K562 (cell line): ENCODE data around the gene TP53BP1. TPM values are rescaled to one million over a fixed set of nuclear protein-coding genes. Genes with fewer than 3 reads are reported as not detected.

Experiments used
- CEBPG ChIP-seq, 3 experiments: fragments of 200-800 bp in 1 of 3; sonication (Bioruptor generic) in 1 of 3; sonication (generic) in 1 of 3; formaldehyde crosslinking in 1 of 3; IDR thresholded peaks in 2 of 3; conservative IDR thresholded peaks in 1 of 3; 2 replicates each; pipeline versions ENCODE4 v1.6.1 to v1.8.0; 2016 to 2022; ENCODE audit warnings: missing compliant biosample characterization in 2 of 3, missing genetic modification characterization in 2 of 3, mild to moderate bottlenecking in 1 of 3, missing genetic modification reagents in 1 of 3
- GATAD2A ChIP-seq: fragments of 450-650 bp; IDR thresholded peaks from 2 replicates; pipeline ENCODE4 v1.6.1; 2017
- HNRNPLL ChIP-seq: fragments of 200-400 bp; formaldehyde crosslinking; IDR thresholded peaks from 2 replicates; pipeline ENCODE4 v1.6.1; 2017; ENCODE audit warnings: low read length, low read depth, mild to moderate bottlenecking; ENCODE audit not compliant: poor library complexity, severe bottlenecking
- MAFG ChIP-seq: fragments of 450-650 bp; conservative IDR thresholded peaks from 2 replicates; pipeline ENCODE4 v1.6.1; 2016; ENCODE audit warnings: missing genetic modification characterization, missing compliant biosample characterization
- NFATC3 ChIP-seq: fragments of 450-650 bp; IDR thresholded peaks from 2 replicates; pipeline ENCODE4 v1.6.1; 2017; ENCODE audit warnings: mild to moderate bottlenecking
- PCBP1 ChIP-seq: fragments of 200-400 bp; formaldehyde crosslinking; IDR thresholded peaks from 2 replicates; pipeline ENCODE4 v1.6.1; 2018; ENCODE audit warnings: mild to moderate bottlenecking, low read depth, low read length; ENCODE audit not compliant: poor library complexity, severe bottlenecking
- RBM17 ChIP-seq: fragments of 200-400 bp; formaldehyde crosslinking; IDR thresholded peaks from 2 replicates; pipeline ENCODE4 v1.6.1; 2017; ENCODE audit warnings: low read depth, mild to moderate bottlenecking, low read length, borderline replicate concordance
- TFAP4 ChIP-seq: sonication (generic); formaldehyde crosslinking; IDR thresholded peaks from 2 replicates; pipeline ENCODE4 v1.8.0; 2022; ENCODE audit warnings: missing genetic modification reagents, mild to moderate bottlenecking, moderate library complexity, borderline replicate concordance
- TGIF2 ChIP-seq: sonication (generic); formaldehyde crosslinking; IDR thresholded peaks from 2 replicates; pipeline ENCODE4 v1.8.1; 2022; ENCODE audit warnings: mild to moderate bottlenecking, missing genetic modification reagents, moderate library complexity
- ZHX1 ChIP-seq: fragments of 150-350 bp; conservative IDR thresholded peaks from 2 replicates; pipeline ENCODE4 v1.6.1; 2014; ENCODE audit warnings: low read length
- ZKSCAN3 ChIP-seq: fragments of 250-450 bp; sonication (Bioruptor Pico); IDR thresholded peaks from 2 replicates; pipeline ENCODE4 v1.4.0; 2020
- ZNF324 ChIP-seq: fragments of 250-450 bp; sonication (Bioruptor Pico); IDR thresholded peaks from 2 replicates; pipeline ENCODE4 v1.4.0; 2020; ENCODE audit warnings: mild to moderate bottlenecking
- ZNF764 ChIP-seq: fragments of 250-450 bp; sonication (Bioruptor Pico); IDR thresholded peaks from 2 replicates; pipeline ENCODE4 v1.4.0; 2020; ENCODE audit warnings: low read depth, mild to moderate bottlenecking, moderate library complexity
- polyA plus RNA-seq, 8 experiments: library from polyadenylated mRNA; depleted of rRNA in 4 of 8; stranded (reverse) in 5 of 8; unstranded in 3 of 8; fragments of >200 nt; fragmentation: Nextera tagmentation in 2 of 8; fragmentation: Illumina TruSeq in 1 of 8; extraction: Ambion mirVana in 2 of 8; extraction: Trizol in 1 of 8; gene quantifications; 2 replicates each; pipeline versions ENCODE4 v1.2.1 to v1.2.3, GENCODE V29; 2011 to 2014; ENCODE audit warnings: inconsistent platforms in 1 of 8, missing spikeins in 1 of 8
- total RNA-seq, 7 experiments: library from RNA; depleted of rRNA in 6 of 7; stranded (reverse); fragments of >200 nt in 6 of 7; fragmentation: Illumina TruSeq in 2 of 7; extraction: Trizol in 2 of 7; gene quantifications; 2 replicates each; pipeline versions ENCODE4 v1.2.1 to v1.2.3, GENCODE V29; 2011 to 2021; ENCODE audit warnings: low replicate concordance in 1 of 7
- TF ChIP-seq, protein P1 (sequence below): fragments of 450-650 bp; IDR thresholded peaks from 2 replicates; pipeline ENCODE4 v1.6.1; 2016; ENCODE audit warnings: mild to moderate bottlenecking
- TF ChIP-seq, protein P2 (sequence below): sonication (generic); formaldehyde crosslinking; IDR thresholded peaks from 2 replicates; pipeline ENCODE4 v1.8.1; 2023; ENCODE audit warnings: mild to moderate bottlenecking, missing genetic modification reagents
- TF ChIP-seq, protein P3 (sequence below): sonication (generic); formaldehyde crosslinking; IDR thresholded peaks from 2 replicates; pipeline ENCODE4 v1.8.1; 2022; ENCODE audit warnings: missing genetic modification reagents

TP53BP1 gene
- total and polyA plus RNA-seq, 9 of the 15 experiments (the other 6 are each of a cell fraction or from before 2014, with no cell fraction given): 5.7 to 63.3 (median 30.9) TPM

GRCh38 chr15:43492673-43493601 lies at the start of gene TP53BP1 (continued):
- TF ChIP-seq HNRNPLL: peak; percentile 60
- TF ChIP-seq CEBPG (CRISPR knock-in tag; IDR thresholded peaks at IDR 0.05): no peak
- no peak for TF ChIP-seq CEBPG (tag; conservative IDR thresholded peaks at IDR 0.05 in 1 of 2, IDR thresholded peaks at IDR 0.05 in 1 of 2)
- TF ChIP-seq, protein P1, sequence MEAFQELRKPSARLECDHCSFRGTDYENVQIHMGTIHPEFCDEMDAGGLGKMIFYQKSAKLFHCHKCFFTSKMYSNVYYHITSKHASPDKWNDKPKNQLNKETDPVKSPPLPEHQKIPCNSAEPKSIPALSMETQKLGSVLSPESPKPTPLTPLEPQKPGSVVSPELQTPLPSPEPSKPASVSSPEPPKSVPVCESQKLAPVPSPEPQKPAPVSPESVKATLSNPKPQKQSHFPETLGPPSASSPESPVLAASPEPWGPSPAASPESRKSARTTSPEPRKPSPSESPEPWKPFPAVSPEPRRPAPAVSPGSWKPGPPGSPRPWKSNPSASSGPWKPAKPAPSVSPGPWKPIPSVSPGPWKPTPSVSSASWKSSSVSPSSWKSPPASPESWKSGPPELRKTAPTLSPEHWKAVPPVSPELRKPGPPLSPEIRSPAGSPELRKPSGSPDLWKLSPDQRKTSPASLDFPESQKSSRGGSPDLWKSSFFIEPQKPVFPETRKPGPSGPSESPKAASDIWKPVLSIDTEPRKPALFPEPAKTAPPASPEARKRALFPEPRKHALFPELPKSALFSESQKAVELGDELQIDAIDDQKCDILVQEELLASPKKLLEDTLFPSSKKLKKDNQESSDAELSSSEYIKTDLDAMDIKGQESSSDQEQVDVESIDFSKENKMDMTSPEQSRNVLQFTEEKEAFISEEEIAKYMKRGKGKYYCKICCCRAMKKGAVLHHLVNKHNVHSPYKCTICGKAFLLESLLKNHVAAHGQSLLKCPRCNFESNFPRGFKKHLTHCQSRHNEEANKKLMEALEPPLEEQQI: no peak
- TF ChIP-seq PCBP1: no peak
- no peak for TF ChIP-seq NFATC3
- TF ChIP-seq, protein P2, sequence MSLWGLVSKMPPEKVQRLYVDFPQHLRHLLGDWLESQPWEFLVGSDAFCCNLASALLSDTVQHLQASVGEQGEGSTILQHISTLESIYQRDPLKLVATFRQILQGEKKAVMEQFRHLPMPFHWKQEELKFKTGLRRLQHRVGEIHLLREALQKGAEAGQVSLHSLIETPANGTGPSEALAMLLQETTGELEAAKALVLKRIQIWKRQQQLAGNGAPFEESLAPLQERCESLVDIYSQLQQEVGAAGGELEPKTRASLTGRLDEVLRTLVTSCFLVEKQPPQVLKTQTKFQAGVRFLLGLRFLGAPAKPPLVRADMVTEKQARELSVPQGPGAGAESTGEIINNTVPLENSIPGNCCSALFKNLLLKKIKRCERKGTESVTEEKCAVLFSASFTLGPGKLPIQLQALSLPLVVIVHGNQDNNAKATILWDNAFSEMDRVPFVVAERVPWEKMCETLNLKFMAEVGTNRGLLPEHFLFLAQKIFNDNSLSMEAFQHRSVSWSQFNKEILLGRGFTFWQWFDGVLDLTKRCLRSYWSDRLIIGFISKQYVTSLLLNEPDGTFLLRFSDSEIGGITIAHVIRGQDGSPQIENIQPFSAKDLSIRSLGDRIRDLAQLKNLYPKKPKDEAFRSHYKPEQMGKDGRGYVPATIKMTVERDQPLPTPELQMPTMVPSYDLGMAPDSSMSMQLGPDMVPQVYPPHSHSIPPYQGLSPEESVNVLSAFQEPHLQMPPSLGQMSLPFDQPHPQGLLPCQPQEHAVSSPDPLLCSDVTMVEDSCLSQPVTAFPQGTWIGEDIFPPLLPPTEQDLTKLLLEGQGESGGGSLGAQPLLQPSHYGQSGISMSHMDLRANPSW (CRISPR knock-in tag): peak; percentile 74; the same call in 1 of the 2 replicates
- TF ChIP-seq ZNF324 (CRISPR knock-in tag): no peak
- no peak for TF ChIP-seq ZNF764
- no peak for TF ChIP-seq TGIF2
- TF ChIP-seq RBM17: no peak
- TF ChIP-seq, protein P3, sequence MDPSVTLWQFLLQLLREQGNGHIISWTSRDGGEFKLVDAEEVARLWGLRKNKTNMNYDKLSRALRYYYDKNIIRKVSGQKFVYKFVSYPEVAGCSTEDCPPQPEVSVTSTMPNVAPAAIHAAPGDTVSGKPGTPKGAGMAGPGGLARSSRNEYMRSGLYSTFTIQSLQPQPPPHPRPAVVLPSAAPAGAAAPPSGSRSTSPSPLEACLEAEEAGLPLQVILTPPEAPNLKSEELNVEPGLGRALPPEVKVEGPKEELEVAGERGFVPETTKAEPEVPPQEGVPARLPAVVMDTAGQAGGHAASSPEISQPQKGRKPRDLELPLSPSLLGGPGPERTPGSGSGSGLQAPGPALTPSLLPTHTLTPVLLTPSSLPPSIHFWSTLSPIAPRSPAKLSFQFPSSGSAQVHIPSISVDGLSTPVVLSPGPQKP: no peak
- TF ChIP-seq ZKSCAN3: no peak
- no peak for TF ChIP-seq TFAP4 (CRISPR knock-in tag)
- TF ChIP-seq ZHX1: peak; percentile 100
- no peak for TF ChIP-seq MAFG (tag)
- no peak for TF ChIP-seq GATAD2A
